Stimulated activated CD4-positive, alpha-beta T cell treated with anti-CD3 and anti-CD28 coated beads, Interleukin-12 subunit alpha, Interleukin-12 subunit beta, amount 100 ng/mL, for 4 hours (primary cell): ENCODE data around the gene SLC25A24.
"Not testable (repeated sequence)": the region's sequence is repeated elsewhere in the genome, so short reads cannot be mapped to it uniquely, and the experiment has no call there.

ENCODE experiments used
- DNase-seq: peaks from one replicate; pipeline ENCODE4 v3.0.0-alpha.2; 2020

SLC25A24 gene

DNA sequence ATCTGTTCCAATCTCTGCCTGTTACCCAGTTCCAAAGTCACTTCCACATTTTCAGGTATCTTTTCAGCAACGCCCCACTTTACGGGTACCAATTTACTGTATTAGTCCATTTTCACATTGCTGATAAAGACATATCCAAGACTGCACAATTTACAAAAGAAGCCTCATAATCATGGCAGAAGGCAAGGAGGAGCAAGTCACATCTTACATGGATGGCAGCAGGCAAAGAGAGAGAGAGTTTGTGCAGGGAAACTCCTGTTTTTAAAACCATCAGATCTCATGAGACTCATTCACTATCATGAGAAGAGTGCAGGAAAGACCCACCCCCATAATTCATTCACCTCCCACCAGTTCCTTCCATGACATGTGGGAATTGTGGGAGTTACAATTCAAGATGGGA lies 67.0 kb downstream of the SLC25A24 start:
- DNase-seq = not testable (repeated sequence)

GRCh38 chr1:108132367-108132766 lies 67.8 kb downstream of the SLC25A24 start:
- not testable (repeated sequence) for DNase-seq

- not testable (repeated sequence) for DNase-seq
These were observed 68.9 kb downstream of the SLC25A24 start for GRCh38 chr1:108131281-108131680.

DNA sequence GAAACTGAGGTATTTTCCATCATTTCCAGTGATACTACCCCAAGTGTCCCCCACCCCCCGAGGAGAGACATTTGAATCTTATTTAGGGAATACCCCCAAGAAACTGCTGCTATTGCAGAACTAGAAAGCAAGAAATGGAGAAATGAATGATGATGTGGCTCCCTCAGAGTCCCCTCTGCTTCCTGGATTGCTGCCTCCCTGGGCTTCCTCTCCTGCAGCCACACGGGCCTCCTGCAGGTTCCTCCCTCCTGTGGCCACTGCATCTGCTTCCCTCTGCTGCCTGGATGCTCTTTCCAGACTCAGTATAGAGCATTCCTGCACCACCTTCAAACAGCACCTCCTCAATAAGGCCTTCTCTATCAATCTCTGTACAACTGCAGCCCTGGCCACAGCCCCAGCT lies 69.3 kb downstream of the SLC25A24 start:
- no peak for DNase-seq

GRCh38 chr1:108129999-108130398 lies 70.1 kb downstream of the SLC25A24 start:
- no peak for DNase-seq

DNA sequence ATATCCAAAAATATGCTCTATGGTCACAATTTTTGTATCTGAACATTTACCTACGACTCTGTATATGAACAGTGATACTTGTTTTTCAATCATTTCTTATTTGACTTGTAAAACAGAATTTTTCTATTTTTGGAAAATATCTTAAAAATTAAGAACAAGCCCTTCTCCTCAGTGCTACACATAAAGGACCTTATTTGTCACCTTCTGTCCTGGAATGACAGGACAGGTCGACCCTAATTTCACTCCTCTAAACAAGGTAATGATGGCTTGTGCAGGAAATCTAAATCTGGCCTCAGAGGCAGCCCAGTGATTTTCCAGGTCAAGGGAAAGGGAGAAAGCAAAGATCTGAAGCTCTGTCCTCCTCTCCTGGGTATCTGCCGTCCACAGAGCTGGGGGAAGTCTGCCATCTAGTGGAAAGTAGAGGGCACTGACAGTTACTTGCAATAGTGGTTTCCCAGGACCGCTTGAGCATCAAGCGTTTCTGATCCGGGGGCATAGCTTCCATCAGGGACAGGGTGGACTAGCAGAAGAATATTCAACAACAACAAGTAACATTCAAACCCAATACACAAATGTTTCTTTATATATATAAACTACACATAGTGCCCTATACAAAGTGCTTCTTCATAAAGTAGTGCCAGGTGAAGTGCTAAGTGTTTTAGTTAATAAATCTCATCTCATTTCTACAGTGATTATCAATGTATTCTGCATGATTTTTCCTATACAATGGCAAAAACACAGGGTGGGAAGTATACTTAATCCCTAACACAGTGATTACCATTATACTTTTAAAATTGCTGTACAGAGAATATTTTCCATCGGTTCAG lies 74.6 kb downstream of the SLC25A24 start:
- DNase-seq = peak; percentile 45

DNA sequence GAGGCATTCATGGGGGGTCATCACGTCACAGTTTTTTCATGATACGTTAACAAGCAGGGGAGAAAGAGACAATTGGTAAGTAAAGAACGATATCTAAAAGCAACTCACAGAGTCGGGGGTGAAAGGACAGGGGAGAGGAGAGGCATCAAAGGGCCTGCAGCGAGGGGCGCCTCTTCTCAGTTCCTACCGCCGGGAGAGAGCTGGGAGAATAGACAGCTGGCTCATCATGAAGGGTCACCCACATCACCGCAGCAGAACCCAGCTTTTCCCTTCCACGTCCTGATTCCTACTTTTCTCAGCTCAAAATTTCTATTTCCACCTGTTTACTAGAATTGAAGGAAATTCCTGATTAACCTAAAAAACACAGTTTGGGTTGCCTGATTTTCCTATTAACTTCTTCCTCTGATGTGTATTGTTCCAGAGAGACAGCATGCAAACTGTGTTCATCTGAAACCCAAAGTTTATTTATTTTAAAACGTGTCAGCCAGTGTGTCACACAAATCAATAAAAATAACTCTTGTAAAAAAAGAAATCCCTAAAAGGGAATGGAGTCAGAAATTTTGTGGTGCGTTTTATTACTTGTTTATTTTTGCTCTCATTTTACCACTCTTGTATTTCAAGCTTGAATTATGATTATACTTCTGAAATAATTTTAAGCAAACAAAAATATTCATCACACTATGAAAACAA lies 75.4 kb downstream of the SLC25A24 start:
- no peak for DNase-seq

- DNase-seq = no peak
These were observed 76.1 kb downstream of the SLC25A24 start for GRCh38 chr1:108124023-108124422.

GRCh38 chr1:108121358-108122143 lies 78.6 kb downstream of the SLC25A24 start:
- no peak for DNase-seq

GRCh38 chr1:108120163-108120562 lies 80.0 kb downstream of the SLC25A24 start:
- DNase-seq = no peak

DNA sequence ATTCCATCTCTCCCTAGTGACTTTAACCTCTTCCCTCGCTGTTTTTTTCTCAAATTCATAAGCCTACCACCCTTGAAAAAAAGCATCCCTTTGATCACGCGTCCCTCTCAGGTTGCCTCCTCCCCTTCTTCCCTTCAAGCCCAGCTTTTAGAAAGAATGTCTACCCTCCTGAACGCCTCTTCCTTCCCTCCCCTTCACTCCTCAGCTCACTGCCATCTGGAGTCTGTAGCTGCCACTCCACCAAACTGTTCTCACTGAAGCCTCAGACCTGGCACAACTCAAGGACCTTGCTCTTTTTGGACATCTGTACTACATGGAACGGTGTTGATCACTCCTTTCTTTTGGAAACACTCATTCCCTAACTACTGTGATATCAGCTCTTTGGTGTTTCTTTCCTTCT lies 80.6 kb downstream of the SLC25A24 start:
- no peak for DNase-seq

DNA sequence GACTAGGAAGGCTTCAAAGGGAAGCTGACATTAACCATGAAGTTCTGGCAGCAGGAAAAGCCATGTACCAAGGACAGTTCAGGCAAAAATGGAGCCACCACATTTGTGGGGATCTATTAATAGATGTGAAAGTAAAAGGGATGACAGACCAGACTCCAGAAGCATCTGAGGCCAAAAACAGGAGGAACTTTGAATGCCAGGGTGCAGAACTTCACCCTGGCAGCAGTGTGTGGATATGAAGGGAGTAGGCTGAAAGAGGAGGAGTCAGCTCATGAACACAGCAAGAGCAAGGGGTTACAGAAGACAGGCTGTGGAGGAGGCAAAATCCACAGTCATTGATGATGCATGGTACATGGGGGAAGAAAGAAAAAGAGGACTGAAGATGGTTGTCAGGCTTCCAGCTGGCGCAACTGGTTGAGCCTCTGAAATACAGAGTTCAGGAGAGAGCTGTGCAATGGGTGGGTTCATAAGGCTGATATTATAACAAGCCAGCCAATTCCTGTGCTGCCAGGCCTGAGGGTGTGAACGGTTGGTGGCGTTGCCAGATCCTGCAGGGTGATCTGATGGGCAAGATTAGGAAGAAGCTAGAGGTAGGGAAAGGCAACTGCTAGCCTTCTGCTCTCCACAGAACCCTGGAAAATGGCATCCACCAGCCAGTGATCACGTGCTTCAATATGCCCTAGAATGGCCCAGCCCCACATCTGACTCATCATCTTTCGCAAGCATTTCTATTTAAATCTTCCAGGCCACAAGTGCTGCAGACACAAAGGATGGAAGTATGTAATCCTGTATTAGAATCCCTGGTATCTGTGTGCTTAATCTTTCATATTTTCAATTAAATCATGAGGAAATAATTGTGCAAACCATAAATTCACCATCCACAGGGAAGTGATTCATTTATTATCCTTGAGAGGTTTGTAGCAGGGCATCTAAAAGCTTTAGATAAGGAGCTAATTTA lies 81.9 kb downstream of the SLC25A24 start:
- no peak for DNase-seq

GRCh38 chr1:108117237-108117636 lies 82.9 kb downstream of the SLC25A24 start:
- DNase-seq = no peak

DNA sequence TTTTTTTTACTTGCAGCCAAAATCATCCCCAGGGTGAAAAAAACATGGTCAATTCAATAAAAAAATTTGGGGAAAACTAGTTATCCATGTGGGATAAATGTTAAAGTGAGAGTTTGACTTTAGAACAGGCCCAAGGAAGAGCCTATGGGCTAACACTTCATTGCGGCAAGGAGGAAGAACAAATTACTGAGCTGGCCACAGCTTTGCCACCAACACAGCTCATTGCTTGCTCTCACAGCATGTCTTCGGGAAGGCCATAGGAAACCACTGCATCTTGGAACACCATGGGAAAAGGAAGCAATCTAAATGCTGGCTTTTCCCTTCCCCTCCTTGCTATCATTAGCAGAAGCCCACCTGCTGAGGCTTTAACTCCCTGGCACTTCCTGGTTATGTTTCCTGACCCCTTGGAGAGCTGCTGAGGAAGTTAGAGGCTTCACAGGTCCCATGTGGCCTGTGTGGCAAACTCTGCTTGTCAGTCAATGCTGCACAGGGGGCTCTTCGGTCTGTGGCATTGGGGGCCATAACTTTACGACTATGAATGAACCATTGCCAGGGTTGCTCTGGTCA lies 86.0 kb downstream of the SLC25A24 start:
- DNase-seq = no peak

GRCh38 chr1:108113496-108113895 lies 86.6 kb downstream of the SLC25A24 start:
- DNase-seq = no peak

DNA sequence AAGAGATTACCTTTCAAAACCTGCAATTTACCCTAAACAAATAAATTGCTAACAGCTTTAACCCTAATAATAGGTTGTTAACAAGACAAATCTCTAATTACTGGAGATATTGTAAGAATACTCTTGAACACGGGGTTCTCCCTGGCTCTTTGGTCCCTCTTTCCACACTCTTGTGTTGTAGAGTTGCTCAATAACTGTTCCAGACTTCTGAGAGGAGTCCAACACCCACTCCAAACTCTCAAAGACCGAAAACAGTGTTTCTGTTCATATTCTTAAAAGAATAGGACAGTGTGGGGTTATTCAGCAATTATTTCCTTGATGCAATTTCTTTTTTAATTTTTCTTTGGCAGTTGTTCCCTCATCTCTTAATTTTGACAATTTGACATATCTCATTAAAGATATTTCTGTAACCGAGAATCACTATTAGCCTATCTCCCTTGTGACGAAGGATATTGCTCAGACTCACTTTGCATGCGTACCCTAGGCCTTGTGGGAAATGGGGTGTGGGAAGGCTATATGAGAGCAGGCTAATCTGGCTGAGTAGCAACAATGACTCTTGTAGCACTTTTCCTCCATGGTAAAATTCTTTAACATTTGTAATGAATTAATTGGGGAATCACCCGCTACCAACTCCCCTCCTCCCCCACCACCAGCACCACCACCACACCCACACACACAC lies 90.7 kb downstream of the SLC25A24 start:
- no peak for DNase-seq

GRCh38 chr1:108108119-108108518 lies 92.0 kb downstream of the SLC25A24 start:
- DNase-seq = no peak

- peak; percentile 28 for DNase-seq
These were observed 92.5 kb downstream of the SLC25A24 start for GRCh38 chr1:108107658-108108057.

GRCh38 chr1:108106775-108107174 lies 93.4 kb downstream of the SLC25A24 start:
- no peak for DNase-seq

DNA sequence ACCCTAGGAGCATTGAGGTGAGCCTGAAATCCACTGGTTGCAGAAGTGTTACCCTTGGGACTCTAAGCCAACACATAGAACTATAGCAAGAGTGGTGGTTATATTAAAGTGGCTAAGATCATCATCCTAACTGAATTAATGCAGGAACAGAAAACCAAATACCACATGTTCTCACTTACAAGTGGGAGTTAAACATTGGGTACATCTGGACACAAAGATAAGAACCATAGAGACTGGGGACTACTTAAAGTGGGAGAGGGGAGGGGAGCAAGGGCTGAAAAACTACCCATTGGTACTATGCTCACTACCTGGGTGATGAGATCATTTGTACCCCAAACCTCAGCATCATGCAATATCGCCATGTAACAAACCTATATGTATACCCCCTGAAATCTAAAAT lies 100.0 kb downstream of the SLC25A24 start:
- DNase-seq = no peak

- no peak for DNase-seq
These were observed 103.1 kb downstream of the SLC25A24 start for GRCh38 chr1:108097018-108097417.
